ENCODE results near the gene SHANK3. TPM values are rescaled to one million over a fixed set of nuclear protein-coding genes. Genes with fewer than 3 reads are reported as not detected.

The SHANK3 gene
- total and polyA plus RNA-seq, 7 donors: 4.2 to 16.3 (median 9.3) TPM

GRCh38 chr22:50701076-50701419 lies 28.4 kb downstream of the SHANK3 start:
- intact Hi-C loops (cut with DNase I): loop anchor here in 1 of 2 donors (5.0 kb wide), 1 partner anchor 74 kb away; the partner anchor contains the start of gene ARSA
- Histone ChIP-seq H3K36me3 (ENCODE audit: insufficient read depth in 1 of 2, low read depth in 1 of 2) (peaks cover 0 to 7% of the 10 kb centered on the region in 2 donors), H3K4me1 (peaks cover 5% of the 10 kb centered on the region), H3K4me3 (no peak overlapping the region), H3K27me3 (ENCODE audit: insufficient read depth in 3 of 3, low read length in 2 of 3) (peaks cover 0 to 6% (median 0%) of the 10 kb centered on the region in 3 donors), H3K9me3 (no peaks in the 10 kb centered on the region), H3K27ac (no peak overlapping the region)
- no peak for TF ChIP-seq CTCF (IDR thresholded peaks at IDR 0.05)
- peak in 1 of 2 donors; percentile 21 for DNase-seq
- no peak for ATAC-seq
- 49 to 75% (median 68%) methylated on average over 7 of the region's 7 CpGs for WGBS, 3 donors

GRCh38 chr22:50701428-50702154 lies 29.0 kb downstream of the SHANK3 start:
- no peak overlapping the region for H3K4me3 ChIP-seq
- ATAC-seq: no peak
- peak in 1 of 2 donors; percentile 4 for DNase-seq
- TF ChIP-seq CTCF (IDR thresholded peaks at IDR 0.05): no peak
- H3K27ac ChIP-seq: no peak overlapping the region
- no peaks in the 10 kb centered on the region for H3K9me3 ChIP-seq
- peaks cover 0 to 6% (median 0%) of the 10 kb centered on the region in 3 donors for H3K27me3 ChIP-seq (ENCODE audit: insufficient read depth in 3 of 3, low read length in 2 of 3)
- H3K36me3 ChIP-seq (ENCODE audit: insufficient read depth in 1 of 2, low read depth in 1 of 2): peaks cover 0 to 3% of the 10 kb centered on the region in 2 donors
- intact Hi-C loops (cut with DNase I): loop anchor here in 1 of 2 donors (5.0 kb wide), 1 partner anchor 74 kb away; the partner anchor contains the start of gene ARSA
- 83 to 87% (median 84%) methylated on average over 11 of the region's 11 CpGs for WGBS, 3 donors
- H3K4me1 ChIP-seq: peaks cover 5% of the 10 kb centered on the region

- peaks cover 0 to 6% (median 0%) of the 10 kb centered on the region in 3 donors for H3K27me3 ChIP-seq (ENCODE audit: insufficient read depth in 3 of 3, low read length in 2 of 3)
- no peak overlapping the region for H3K4me3 ChIP-seq
- H3K27ac ChIP-seq: no peak overlapping the region
- 69 to 74% (median 72%) methylated on average over 7 of the region's 7 CpGs for WGBS, 3 donors
- DNase-seq: peak in 1 of 2 donors; percentile 12
- TF ChIP-seq CTCF (IDR thresholded peaks at IDR 0.05): no peak
- intact Hi-C loops (cut with DNase I): loop anchor here in 1 of 2 donors (5.0 kb wide), 1 partner anchor 75 kb away; the partner anchor contains the start of gene ARSA
- H3K36me3 ChIP-seq (ENCODE audit: insufficient read depth in 1 of 2, low read depth in 1 of 2): peaks cover 0 to 3% of the 10 kb centered on the region in 2 donors
- ATAC-seq: no peak
- no peaks in the 10 kb centered on the region for H3K4me1 ChIP-seq
- H3K9me3 ChIP-seq: no peaks in the 10 kb centered on the region
These were observed 29.6 kb downstream of the SHANK3 start for GRCh38 chr22:50702261-50702671.

- no peaks in the 10 kb centered on the region for H3K4me1 ChIP-seq
These were observed 30.4 kb downstream of the SHANK3 start for GRCh38 chr22:50702821-50703725.

More at GRCh38 chr22:50702821-50703725, 30.4 kb downstream of the SHANK3 start:
- H3K9me3 ChIP-seq: no peaks in the 10 kb centered on the region
- peaks cover 0 to 1% (median 0%) of the 10 kb centered on the region in 3 donors for H3K27me3 ChIP-seq (ENCODE audit: insufficient read depth in 3 of 3, low read length in 2 of 3)
- no peak for TF ChIP-seq CTCF (IDR thresholded peaks at IDR 0.05)
- ATAC-seq: no peak
- H3K4me3 ChIP-seq: no peak overlapping the region
- DNase-seq: peak in 1 of 2 donors; percentile 36
- WGBS, 3 donors: 84 to 85% (median 85%) methylated on average over 20 of the region's 20 CpGs
- intact Hi-C loops (cut with DNase I): loop anchor here in 1 of 2 donors (5.0 kb wide), 1 partner anchor 76 kb away; the partner anchor contains the start of gene ARSA
- H3K27ac ChIP-seq: no peak overlapping the region
- H3K36me3 ChIP-seq (ENCODE audit: insufficient read depth in 1 of 2, low read depth in 1 of 2): peaks cover 0 to 3% of the 10 kb centered on the region in 2 donors

Measured in psoas muscle (tissue), 8 donors.